Activated CD4-positive, CD25-positive, alpha-beta regulatory T cell (primary cell): ENCODE results near the gene MPP3.
"Not testable (repeated sequence)": the region's sequence is repeated elsewhere in the genome, so short reads cannot be mapped to it uniquely, and the experiment has no call there.

Experiments used
- DNase-seq, 4 experiments: peaks; one replicate each; lab custom pipeline; 2025; lab: John Stamatoyannopoulos, UW

The MPP3 gene

DNA sequence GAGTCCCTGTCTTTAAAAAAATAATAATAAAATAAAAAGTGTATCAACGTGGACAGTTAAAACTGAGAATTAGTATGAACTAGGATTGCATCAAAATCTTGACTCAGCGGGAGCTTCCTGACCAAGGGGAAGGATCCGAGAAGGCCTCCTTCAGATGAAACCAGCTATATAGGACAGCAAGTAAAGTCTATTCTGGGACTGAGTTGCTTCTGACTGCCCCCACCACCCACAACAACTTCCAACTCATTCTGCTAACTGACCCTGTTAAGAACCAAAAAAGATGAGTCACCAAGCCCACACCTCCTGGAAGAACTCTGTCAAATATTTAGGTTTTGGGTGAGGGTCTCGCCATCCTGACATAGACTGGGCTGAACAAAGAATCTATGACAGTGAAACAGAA, 24.9 kb downstream of the MPP3 start:
- no peak for DNase-seq

GRCh38 chr17:43805117-43805516, 27.8 kb downstream of the MPP3 start:
- no peak for DNase-seq

DNA sequence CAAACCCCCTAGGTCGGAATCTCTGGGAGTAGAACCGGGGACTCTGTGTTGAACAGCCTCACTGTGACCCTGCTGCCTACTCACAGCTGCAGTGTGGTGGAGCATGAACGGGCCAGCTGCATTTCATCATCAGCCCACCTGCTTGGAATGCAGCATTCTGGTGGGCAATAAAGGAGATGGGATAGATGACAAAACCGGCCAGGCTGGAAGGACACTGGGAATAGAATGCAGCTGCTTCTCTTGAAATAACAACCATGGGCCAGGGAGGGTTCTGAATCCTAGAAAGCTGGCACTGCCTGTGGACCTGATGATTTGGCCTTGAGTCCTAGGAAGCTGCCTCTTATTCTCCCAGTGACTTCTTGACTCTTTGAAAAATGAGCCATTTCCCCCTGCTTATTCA, 29.2 kb downstream of the MPP3 start:
- DNase-seq, result no peak

DNA sequence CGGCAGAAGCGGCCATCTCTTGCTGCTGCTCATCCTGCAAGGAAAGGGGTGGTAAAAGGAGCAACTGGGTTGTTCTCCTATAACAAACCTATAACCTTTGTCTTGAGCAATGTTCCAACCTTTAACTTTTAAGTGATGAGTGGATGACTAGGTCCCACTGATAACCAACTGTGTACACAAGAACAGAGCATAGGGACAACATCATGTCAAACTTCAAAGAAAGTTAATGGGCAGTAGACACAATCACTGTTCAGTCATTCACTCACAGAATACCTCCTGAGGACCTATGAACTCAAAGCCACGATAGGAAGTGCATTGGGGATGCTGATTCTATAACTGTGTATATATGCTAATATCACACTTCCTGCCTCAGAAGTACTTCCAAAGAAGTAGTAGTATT, 31.1 kb downstream of the MPP3 start:
- no peak for DNase-seq

DNA sequence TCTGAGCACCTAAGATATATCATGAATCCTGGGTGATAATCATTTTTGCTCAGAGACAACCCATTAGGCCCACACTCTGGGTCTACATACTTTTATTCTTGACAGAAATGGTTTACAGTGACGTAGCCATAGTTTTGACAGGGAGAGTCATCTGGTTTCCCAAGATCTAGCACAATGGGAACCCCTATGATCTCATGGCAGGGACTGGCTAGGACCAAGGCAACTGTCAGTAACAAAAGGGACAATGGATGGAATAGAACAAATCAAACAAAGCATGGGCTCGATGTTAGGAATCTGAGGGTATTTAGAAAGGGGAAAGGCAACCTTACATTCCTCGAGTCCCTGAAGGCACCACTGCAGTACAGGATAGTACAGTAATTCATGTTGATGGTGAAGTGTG, 32.2 kb downstream of the MPP3 start:
- DNase-seq, result no peak

GRCh38 chr17:43799047-43799446, 33.9 kb downstream of the MPP3 start:
- DNase-seq, result no peak

GRCh38 chr17:43798024-43798423, 34.9 kb downstream of the MPP3 start:
- not testable (repeated sequence) for DNase-seq

DNA sequence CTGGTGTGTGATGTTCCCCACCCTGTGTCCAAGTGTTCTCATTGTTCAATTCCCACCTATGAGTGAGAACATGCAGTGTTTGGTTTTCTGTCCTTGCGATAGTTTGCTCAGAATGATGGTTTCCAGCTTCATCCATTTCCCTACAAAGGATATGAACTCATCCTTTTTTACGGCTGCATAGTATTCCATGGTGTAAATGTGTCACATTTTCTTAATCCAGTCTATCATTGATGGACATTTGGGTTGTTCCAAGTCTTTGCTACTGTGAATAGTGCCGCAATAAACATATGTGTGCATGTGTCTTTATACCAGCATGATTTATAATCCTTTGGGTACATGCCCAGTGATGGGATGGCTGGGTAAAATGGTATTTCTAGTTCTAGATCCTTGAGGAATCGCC, 40.3 kb downstream of the MPP3 start:
- not testable (repeated sequence) for DNase-seq

GRCh38 chr17:43791589-43791988, 41.4 kb downstream of the MPP3 start:
- DNase-seq, result no peak

DNA sequence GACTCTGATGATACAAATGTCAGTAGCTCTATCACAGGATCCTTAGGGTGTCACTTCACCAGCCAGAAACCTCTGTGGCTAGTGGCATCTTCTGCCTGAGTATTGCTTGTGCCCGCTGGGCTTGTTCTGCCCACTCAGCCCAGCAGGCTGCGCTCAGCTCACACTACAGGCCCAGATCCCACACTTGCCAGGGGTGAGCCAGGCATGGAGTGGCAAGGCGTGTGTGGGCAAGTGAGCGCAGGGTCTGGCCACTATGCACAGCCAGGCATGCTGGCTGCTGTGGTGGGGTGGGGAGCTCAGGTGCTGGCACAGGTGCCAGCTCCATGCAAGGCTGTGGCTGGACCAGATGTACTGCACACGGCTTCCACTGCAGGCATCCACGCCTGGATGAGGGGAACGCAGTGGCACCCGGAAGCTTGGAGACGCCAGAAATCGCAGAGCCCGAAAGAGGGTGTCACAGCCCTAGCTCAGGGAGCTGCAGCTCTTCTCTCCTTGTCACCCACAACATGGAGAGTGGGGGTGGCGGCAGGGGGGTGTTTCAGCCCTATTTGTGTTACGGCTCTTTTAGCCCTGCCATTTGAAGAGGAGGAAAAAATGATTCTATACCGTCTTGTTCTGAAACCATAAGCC, 42.5 kb downstream of the MPP3 start:
- no peak for DNase-seq

GRCh38 chr17:43789482-43789881, 43.5 kb downstream of the MPP3 start:
- no peak for DNase-seq

- DNase-seq, result no peak
Measured at GRCh38 chr17:43788540-43788939, 44.4 kb downstream of the MPP3 start.

GRCh38 chr17:43787728-43788127, 45.2 kb downstream of the MPP3 start:
- no peak for DNase-seq

- no peak for DNase-seq
Measured at GRCh38 chr17:43784628-43785101, 48.3 kb downstream of the MPP3 start.

GRCh38 chr17:43784068-43784467, 48.9 kb downstream of the MPP3 start:
- DNase-seq, result no peak

DNA sequence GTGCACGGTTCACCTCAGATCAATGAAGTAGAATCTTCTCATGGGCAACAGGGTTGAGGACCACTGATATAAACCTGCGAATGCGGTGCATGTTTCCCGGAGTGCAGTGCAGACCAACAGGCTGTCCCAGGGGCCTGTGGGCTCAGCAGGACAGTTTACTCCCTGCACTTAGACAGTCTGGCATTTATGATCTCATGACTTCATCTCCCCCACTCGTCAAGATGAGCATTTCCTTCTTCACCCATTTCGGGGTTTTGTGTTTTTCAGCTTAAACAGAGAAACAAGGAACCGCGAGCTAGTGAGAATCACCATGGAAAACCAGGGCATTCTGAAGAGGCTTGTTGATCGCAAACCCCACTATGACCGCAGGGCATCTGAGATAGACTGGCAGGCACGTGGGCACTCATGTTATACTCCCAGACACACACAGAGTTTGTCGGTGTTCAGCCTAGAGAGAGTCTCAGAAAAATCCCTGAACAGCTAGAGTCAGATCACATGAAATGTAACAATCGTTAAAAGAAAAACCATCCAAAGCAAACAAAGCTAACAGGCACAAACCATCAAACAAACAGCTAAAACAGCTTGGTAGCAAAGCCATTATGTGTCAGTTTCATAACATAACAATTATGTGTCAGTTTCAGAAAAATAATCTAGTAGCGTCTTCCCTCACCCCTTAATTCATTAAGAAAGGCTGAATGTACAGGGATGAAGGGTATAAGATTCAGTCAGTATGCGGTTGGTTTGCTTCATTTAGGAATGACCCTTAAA, 49.8 kb downstream of the MPP3 start:
- DNase-seq, result no peak

GRCh38 chr17:43780135-43780534, 52.8 kb downstream of the MPP3 start, which contains the start of gene CFAP97D1:
CFAP97D1 (plus strand) TSS chr17:43780435; CDS start chr17:43780463, 28 bp downstream.
- DNase-seq, result no peak

DNA sequence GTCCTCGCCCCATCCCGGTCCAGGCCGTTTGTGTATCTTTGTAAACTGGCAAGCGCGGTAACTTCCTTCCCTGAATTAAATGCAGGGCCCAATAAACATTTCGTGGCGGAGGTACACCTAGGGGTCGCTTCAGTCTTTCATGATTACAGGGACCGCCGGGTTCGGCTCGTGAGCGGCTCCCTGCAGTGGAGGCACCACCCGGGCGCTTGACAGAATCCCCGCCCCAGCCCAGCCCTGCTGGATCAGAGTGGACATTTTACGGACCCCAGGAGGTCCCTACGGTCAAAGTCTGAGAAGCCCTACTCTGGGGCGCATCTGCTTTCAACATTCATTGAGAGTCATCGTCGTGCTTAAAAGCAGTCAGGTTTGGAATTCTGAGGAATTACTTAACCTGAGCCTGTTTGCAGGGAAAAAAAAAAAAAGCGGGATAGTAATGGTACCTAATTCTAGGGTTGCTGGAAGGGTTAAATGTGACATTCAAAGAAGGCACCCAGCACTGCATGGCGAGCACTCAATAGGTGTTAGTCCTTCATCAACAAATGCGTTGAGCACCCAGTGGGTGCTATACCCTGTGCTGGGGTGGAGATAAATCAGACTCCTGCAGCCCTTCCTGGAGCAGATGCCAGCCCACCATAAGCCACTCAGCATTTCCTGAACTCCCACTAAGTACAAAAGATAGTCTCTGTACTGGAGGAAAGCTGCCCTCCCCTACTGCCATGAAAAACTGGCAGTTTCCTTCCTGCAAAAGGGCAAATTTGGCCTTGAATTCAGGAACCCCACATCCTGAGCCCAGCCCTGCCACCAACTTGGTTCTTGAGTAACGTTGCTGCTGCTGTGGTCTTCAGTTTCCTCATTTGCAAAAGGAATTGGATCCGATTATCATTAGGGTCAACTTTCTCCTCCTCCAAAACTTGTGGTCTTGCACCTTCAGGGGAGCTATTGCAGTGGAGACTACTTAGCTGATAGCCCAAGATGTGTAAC, 53.5 kb downstream of the MPP3 start:
- DNase-seq, result no peak

GRCh38 chr17:43778337-43779144, 54.4 kb downstream of the MPP3 start, which contains the start of gene DUSP3:
DUSP3 (minus strand) TSS chr17:43778977; CDS start chr17:43778924, 53 bp downstream.
- peak; percentile 25 to 62 (median 48) for DNase-seq

- DNase-seq, result no peak
Measured at GRCh38 chr17:43774304-43775250, 58.4 kb downstream of the MPP3 start.
